ENCODE results near the gene TPGS2.

DNA sequence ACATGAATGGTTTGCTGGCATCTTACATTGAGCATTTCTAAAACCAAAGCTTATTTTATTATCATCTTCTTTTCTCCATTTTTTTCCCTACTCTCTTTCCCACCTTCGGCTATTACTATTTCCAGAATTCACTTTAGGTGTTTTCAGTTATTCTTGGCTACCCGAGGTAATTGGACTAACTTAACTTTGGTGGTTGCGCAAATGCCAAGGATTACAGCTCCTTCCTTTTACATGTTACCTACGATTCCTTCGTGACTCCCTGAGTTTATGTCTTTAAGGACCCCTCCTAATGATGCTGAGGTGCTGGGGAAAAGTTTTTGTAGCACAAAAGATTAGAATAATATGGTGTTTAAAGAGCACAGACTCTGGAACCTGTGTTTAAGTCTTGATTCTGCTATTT is 14.4 kb upstream of the TPGS2 start:
- TF ChIP-seq EZH2phosphoT487 (IDR thresholded peaks at IDR 0.05; ENCODE audit: low read length) (no peak), EZH2 (optimal IDR thresholded peaks at IDR 0.05; ENCODE audit: low read depth, low read length) (no peak)
- TF ChIP-seq, protein P1, sequence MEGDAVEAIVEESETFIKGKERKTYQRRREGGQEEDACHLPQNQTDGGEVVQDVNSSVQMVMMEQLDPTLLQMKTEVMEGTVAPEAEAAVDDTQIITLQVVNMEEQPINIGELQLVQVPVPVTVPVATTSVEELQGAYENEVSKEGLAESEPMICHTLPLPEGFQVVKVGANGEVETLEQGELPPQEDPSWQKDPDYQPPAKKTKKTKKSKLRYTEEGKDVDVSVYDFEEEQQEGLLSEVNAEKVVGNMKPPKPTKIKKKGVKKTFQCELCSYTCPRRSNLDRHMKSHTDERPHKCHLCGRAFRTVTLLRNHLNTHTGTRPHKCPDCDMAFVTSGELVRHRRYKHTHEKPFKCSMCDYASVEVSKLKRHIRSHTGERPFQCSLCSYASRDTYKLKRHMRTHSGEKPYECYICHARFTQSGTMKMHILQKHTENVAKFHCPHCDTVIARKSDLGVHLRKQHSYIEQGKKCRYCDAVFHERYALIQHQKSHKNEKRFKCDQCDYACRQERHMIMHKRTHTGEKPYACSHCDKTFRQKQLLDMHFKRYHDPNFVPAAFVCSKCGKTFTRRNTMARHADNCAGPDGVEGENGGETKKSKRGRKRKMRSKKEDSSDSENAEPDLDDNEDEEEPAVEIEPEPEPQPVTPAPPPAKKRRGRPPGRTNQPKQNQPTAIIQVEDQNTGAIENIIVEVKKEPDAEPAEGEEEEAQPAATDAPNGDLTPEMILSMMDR (IDR thresholded peaks at IDR 0.05; ENCODE audit: low read length) = no peak
